ENCODE data around the gene HDAC4.

DNA sequence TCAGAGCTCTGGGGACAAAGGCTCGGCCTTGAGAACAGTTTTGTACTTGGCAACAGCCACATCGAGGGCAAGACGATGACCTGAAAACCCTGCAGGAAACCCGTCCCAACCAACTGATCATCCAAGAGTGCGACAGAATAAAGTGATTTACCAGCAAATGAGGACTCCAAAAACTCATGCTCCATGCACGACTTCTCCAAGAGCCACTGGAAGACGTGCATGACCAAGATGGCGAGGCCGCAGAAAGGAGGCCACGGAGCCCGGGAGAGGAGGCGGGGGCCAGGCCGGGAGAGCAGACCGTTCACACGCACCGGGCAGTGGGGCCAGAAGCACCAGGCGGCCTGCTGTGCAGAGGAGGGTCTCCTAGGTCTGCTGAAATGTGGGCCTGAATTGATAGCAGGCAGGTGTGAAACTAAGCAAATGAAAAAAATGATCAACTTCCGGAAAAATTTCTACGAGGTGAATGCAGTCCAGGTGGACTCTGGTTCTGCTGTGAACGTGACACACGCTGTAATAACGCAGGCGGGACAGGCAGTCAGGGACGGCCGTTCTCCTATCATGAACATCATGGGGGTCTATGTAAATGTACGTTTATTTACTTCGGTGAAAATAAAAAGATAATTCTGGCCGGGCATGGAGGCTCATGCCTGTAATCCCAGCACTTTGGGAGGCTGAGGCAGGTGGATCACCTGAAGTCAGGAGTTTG, 252.2 kb downstream of the HDAC4 start:
- TF ChIP-seq, protein P1, sequence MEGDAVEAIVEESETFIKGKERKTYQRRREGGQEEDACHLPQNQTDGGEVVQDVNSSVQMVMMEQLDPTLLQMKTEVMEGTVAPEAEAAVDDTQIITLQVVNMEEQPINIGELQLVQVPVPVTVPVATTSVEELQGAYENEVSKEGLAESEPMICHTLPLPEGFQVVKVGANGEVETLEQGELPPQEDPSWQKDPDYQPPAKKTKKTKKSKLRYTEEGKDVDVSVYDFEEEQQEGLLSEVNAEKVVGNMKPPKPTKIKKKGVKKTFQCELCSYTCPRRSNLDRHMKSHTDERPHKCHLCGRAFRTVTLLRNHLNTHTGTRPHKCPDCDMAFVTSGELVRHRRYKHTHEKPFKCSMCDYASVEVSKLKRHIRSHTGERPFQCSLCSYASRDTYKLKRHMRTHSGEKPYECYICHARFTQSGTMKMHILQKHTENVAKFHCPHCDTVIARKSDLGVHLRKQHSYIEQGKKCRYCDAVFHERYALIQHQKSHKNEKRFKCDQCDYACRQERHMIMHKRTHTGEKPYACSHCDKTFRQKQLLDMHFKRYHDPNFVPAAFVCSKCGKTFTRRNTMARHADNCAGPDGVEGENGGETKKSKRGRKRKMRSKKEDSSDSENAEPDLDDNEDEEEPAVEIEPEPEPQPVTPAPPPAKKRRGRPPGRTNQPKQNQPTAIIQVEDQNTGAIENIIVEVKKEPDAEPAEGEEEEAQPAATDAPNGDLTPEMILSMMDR (IDR thresholded peaks at IDR 0.05) = no peak
- no peak for TF ChIP-seq POLR2A (IDR thresholded peaks at IDR 0.05)
